ENCODE results near the gene PLEKHG4B. TPM values are rescaled to one million over a fixed set of nuclear protein-coding genes. Genes with fewer than 3 reads are reported as not detected.

Gene PLEKHG4B
- polyA plus RNA-seq, 3 donors, result not detected

DNA sequence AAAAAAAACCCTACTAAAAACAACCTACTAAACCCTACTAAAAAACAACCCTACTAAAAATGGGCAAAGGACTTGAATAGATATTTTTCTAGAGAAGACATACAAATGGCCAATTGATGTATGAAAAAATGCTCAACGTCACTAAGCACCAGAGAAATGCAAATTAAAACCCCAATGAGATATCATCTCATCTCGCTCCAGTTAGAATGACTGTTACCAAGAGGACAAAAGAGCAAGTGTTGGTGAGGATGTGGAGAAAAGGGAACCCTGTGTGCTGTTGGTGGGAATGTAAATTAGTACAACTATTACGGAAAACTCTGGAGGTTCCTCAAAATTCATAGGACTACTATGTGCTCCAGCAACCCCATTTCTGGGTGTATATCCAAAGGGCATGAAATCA is 136.9 kb downstream of the PLEKHG4B start:
- Histone ChIP-seq H3K4me3 (replicated peaks in 1 of 3; ENCODE audit: low read depth in 2 of 3, low read length in 3 of 3) (no peak overlapping the region), H3K9me3 (replicated peaks in 1 of 2; ENCODE audit: control insufficient read depth in 1 of 2, insufficient read depth in 1 of 2, low read length in 2 of 2) (no peaks in the 10 kb centered on the region), H3K27me3 (ENCODE audit: control insufficient read depth in 2 of 2, insufficient read depth in 2 of 2, low read length in 2 of 2) (no peaks in the 10 kb centered on the region), H3K9ac (ENCODE audit: insufficient read depth, low read length, poor library complexity, severe bottlenecking) (no peak overlapping the region), H3K27ac (ENCODE audit: low read depth in 1 of 2, low read length in 2 of 2) (no peak overlapping the region), H3K79me2 (ENCODE audit: insufficient read depth, low read length) (no peaks in the 10 kb centered on the region), H2AFZ (ENCODE audit: insufficient read depth, low read depth, low read length, poor library complexity, severe bottlenecking) (no peak overlapping the region), H3K4me1 (ENCODE audit: control insufficient read depth in 1 of 2, insufficient read depth in 2 of 2, low read length in 2 of 2) (no peaks in the 10 kb centered on the region), H4K20me1 (ENCODE audit: insufficient read depth, low read length) (peaks cover 8% of the 10 kb centered on the region), H3K4me2 (replicated peaks; ENCODE audit: extremely low read depth, low read length, poor library complexity, severe bottlenecking) (no peak overlapping the region), H3K36me3 (replicated peaks in 1 of 2; ENCODE audit: control insufficient read depth in 1 of 2, insufficient read depth in 2 of 2, low read length in 2 of 2) (peaks cover 91 to 98% of the 10 kb centered on the region in 2 donors)
- H3K4me1 Mint-ChIP-seq, result no peaks in the 10 kb centered on the region
- intact Hi-C loops (cut with micrococcal nuclease), result no loop called here
- no peak overlapping the region for H3K4me3 Mint-ChIP-seq
- H3K9me3 Mint-ChIP-seq, result no peaks in the 10 kb centered on the region
- H3K36me3 Mint-ChIP-seq, result peaks cover 79 to 92% of the 10 kb centered on the region in 2 donors
- no peak for DNase-seq
- no CpG with 5 or more reads among the region's 3 CpGs for WGBS (ENCODE audit: insufficient coverage)
- no peak overlapping the region for H3K27ac Mint-ChIP-seq
- no peaks in the 10 kb centered on the region for H3K27me3 Mint-ChIP-seq (ENCODE audit: low read depth in 3 of 3)
- TF ChIP-seq, protein P1, sequence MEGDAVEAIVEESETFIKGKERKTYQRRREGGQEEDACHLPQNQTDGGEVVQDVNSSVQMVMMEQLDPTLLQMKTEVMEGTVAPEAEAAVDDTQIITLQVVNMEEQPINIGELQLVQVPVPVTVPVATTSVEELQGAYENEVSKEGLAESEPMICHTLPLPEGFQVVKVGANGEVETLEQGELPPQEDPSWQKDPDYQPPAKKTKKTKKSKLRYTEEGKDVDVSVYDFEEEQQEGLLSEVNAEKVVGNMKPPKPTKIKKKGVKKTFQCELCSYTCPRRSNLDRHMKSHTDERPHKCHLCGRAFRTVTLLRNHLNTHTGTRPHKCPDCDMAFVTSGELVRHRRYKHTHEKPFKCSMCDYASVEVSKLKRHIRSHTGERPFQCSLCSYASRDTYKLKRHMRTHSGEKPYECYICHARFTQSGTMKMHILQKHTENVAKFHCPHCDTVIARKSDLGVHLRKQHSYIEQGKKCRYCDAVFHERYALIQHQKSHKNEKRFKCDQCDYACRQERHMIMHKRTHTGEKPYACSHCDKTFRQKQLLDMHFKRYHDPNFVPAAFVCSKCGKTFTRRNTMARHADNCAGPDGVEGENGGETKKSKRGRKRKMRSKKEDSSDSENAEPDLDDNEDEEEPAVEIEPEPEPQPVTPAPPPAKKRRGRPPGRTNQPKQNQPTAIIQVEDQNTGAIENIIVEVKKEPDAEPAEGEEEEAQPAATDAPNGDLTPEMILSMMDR (IDR thresholded peaks at IDR 0.05), result no peak

DNA sequence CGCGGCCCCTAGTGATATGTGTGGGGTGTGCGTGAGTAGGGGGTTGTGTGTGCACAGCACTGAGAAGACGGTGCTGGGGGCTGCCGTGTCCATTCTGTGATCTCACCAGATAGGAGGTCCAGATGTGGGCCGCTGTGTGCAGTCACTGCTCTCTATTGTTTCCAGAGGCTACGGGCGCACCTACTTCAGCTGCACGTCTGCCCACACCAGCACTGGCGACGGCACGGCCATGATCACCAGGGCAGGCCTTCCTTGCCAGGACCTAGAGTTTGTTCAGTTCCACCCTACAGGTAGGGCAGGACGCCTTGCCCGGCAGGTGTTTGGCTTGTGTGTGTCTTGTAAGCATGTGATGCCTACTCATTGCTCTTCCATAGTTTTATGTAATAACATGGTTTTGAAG is 138.7 kb downstream of the PLEKHG4B start:
- H3K4me1 ChIP-seq (ENCODE audit: control insufficient read depth in 1 of 2, insufficient read depth in 2 of 2, low read length in 2 of 2), result no peaks in the 10 kb centered on the region
- H3K9me3 ChIP-seq (replicated peaks in 1 of 2; ENCODE audit: control insufficient read depth in 1 of 2, insufficient read depth in 1 of 2, low read length in 2 of 2), result no peaks in the 10 kb centered on the region
- WGBS (ENCODE audit: insufficient coverage), result 98% methylated on average over 12 of the region's 14 CpGs
- H4K20me1 ChIP-seq (ENCODE audit: insufficient read depth, low read length), result no peaks in the 10 kb centered on the region
- Mint-ChIP-seq H3K27me3 (ENCODE audit: low read depth in 3 of 3) (no peaks in the 10 kb centered on the region), H3K27ac (peak overlapping the region in 1 of 7 donors; percentile 11), H3K36me3 (peaks cover 74 to 92% of the 10 kb centered on the region in 2 donors), H3K4me1 (no peaks in the 10 kb centered on the region), H3K4me3 (no peak overlapping the region), H3K9me3 (no peaks in the 10 kb centered on the region)
- TF ChIP-seq, protein P1 (IDR thresholded peaks at IDR 0.05), result no peak
- no peak for DNase-seq
- H3K9ac ChIP-seq (ENCODE audit: insufficient read depth, low read length, poor library complexity, severe bottlenecking), result no peak overlapping the region
- H2AFZ ChIP-seq (ENCODE audit: insufficient read depth, low read depth, low read length, poor library complexity, severe bottlenecking), result no peak overlapping the region
- H3K27me3 ChIP-seq (ENCODE audit: control insufficient read depth in 2 of 2, insufficient read depth in 2 of 2, low read length in 2 of 2), result no peaks in the 10 kb centered on the region
- H3K4me2 ChIP-seq (replicated peaks; ENCODE audit: extremely low read depth, low read length, poor library complexity, severe bottlenecking), result no peak overlapping the region
- H3K27ac ChIP-seq (ENCODE audit: low read depth in 1 of 2, low read length in 2 of 2), result no peak overlapping the region
- intact Hi-C loops (cut with micrococcal nuclease), result no loop called here
- peaks cover 87 to 97% of the 10 kb centered on the region in 2 donors for H3K36me3 ChIP-seq (replicated peaks in 1 of 2; ENCODE audit: control insufficient read depth in 1 of 2, insufficient read depth in 2 of 2, low read length in 2 of 2)
- H3K4me3 ChIP-seq (replicated peaks in 1 of 3; ENCODE audit: low read depth in 2 of 3, low read length in 3 of 3), result no peak overlapping the region
- H3K79me2 ChIP-seq (ENCODE audit: insufficient read depth, low read length), result no peaks in the 10 kb centered on the region

All from CD14-positive monocyte (primary cell).